HepG2 (cell line): Measurements from ENCODE around the gene INTS1. TPM values are rescaled to one million over a fixed set of nuclear protein-coding genes. Genes with fewer than 3 reads are reported as not detected.

Experiments
- ATAC-seq: fragments of 200-7000 bp; cut with Tn5 transposase; 3 replicates; pipeline ENCODE4 v1.9.1; 2020; ENCODE audit warnings: mild to moderate bottlenecking, moderate library complexity
- BruUV-seq: library from RNA; stranded (reverse); fragments of 400-500 nt; replicated peaks from 2 replicates; lab custom pipeline; 2021; lab: Mats Ljungman, UMichigan
- CTCF ChIA-PET: fragments of 300-600 bp; formaldehyde crosslinking; extraction: SDS; loops from one replicate; lab custom pipeline; 2021; ENCODE audit warnings: low total read pairs, inconsistent platforms, low intra/inter-chr PET ratio; lab: Yijun Ruan, JAX
- POLR2A ChIA-PET: fragments of 350-600 bp; sonication (Branson Sonifier 250); formaldehyde crosslinking; loops from one replicate; lab custom pipeline; 2020; ENCODE audit warnings: antibody characterized with exemption, inconsistent platforms; lab: Yijun Ruan, JAX
- DNase-seq: peaks from one replicate; pipeline ENCODE4 v3.0.0-alpha.2; 2015; ENCODE audit warnings: low spot score
- FAIRE-seq: peaks from 3 replicates; lab custom pipeline; 2011; peaks lifted over from hg19 to GRCh38; lab: Jason Lieb, UNC
- H2AFZ ChIP-seq: one replicate; pipeline ENCODE4 v1.6.1; 2011; ENCODE audit warnings: low read length, inconsistent platforms
- H3K27ac ChIP-seq: fragments of 300-600 bp; 3 replicates; pipeline ENCODE4 v1.8.0; 2011; ENCODE audit warnings: mixed run types, mild to moderate bottlenecking, mixed read lengths, low read length, inconsistent platforms; ENCODE audit not compliant: insufficient read depth; ENCODE audit errors: extremely low read length
- H3K27me3 ChIP-seq, 2 experiments: fragments of 200-600 bp in 1 of 2; 2 replicates in 1 of 2; 3 replicates in 1 of 2; pipeline versions ENCODE4 v1.6.0 to v1.8.0; 2011; ENCODE audit warnings: low read length in 2 of 2, mild to moderate bottlenecking in 2 of 2, moderate library complexity in 2 of 2, inconsistent platforms in 1 of 2; ENCODE audit not compliant: insufficient read depth in 2 of 2, control insufficient read depth in 1 of 2
- H3K36me3 ChIP-seq, 2 experiments: fragments of 200-600 bp in 1 of 2; replicated peaks in 1 of 2; 2 replicates in 1 of 2; 3 replicates in 1 of 2; pipeline versions ENCODE4 v1.5.1 to v1.8.0; 2011; ENCODE audit warnings: low read length in 2 of 2, inconsistent platforms in 1 of 2; ENCODE audit not compliant: insufficient read depth in 2 of 2, control insufficient read depth in 1 of 2
- H3K4me1 ChIP-seq: 2 replicates; pipeline ENCODE4 v1.5.1; 2012; ENCODE audit warnings: low read length, inconsistent platforms; ENCODE audit not compliant: insufficient read depth
- H3K4me2 ChIP-seq: 2 replicates; pipeline ENCODE4 v1.6.0; 2011; ENCODE audit warnings: low read depth, low read length, inconsistent platforms
- H3K4me3 ChIP-seq, 3 experiments: fragments of 200-600 bp in 1 of 3; sonication (generic), shearing (Covaris generic) in 1 of 3; replicated peaks in 1 of 3; 2 replicates each; pipeline ENCODE4 v1.5.1; 2011 to 2016; ENCODE audit warnings: low read length in 3 of 3, inconsistent platforms in 2 of 3, low read depth in 2 of 3, mild to moderate bottlenecking in 2 of 3, control low read depth in 1 of 3, mixed read lengths in 1 of 3; ENCODE audit not compliant: insufficient read depth in 1 of 3
- H3K79me2 ChIP-seq: one replicate; pipeline ENCODE4 v1.6.1; 2011; ENCODE audit warnings: low read length, inconsistent platforms; ENCODE audit not compliant: insufficient read depth
- H3K9ac ChIP-seq: 2 replicates; pipeline ENCODE4 v1.6.0; 2011; ENCODE audit warnings: mild to moderate bottlenecking, low read depth, low read length, inconsistent platforms; ENCODE audit not compliant: insufficient read depth
- H3K9me3 ChIP-seq: 2 replicates; pipeline ENCODE4 v1.5.1; 2012; ENCODE audit warnings: mild to moderate bottlenecking, low read length
- H4K20me1 ChIP-seq: 2 replicates; pipeline ENCODE4 v1.6.0; 2011; ENCODE audit warnings: inconsistent platforms, mild to moderate bottlenecking, low read length, moderate library complexity; ENCODE audit not compliant: insufficient read depth
- DZIP1 ChIP-seq: sonication (generic); formaldehyde crosslinking; IDR thresholded peaks from 2 replicates; pipeline ENCODE4 v1.5.0; 2020; ENCODE audit warnings: mild to moderate bottlenecking, missing genetic modification reagents
- FOXK1 ChIP-seq: sonication (generic); formaldehyde crosslinking; IDR thresholded peaks from 2 replicates; pipeline ENCODE4 v1.4.0; 2020; ENCODE audit warnings: low read depth, missing genetic modification reagents, borderline replicate concordance
- MED13 ChIP-seq: sonication (generic); formaldehyde crosslinking; IDR thresholded peaks from 2 replicates; pipeline ENCODE4 v1.5.0; 2020; ENCODE audit warnings: missing genetic modification reagents
- MYPOP ChIP-seq: sonication (generic); formaldehyde crosslinking; IDR thresholded peaks from 2 replicates; pipeline ENCODE4 v1.8.1; 2023; ENCODE audit warnings: mild to moderate bottlenecking, moderate library complexity, missing genetic modification reagents
- SP2 ChIP-seq: sonication (generic); formaldehyde crosslinking; IDR thresholded peaks from 2 replicates; pipeline ENCODE4 v1.5.1; 2020; ENCODE audit warnings: mild to moderate bottlenecking, missing genetic modification reagents
- SYNCRIP ChIP-seq: fragments of 200-400 bp; formaldehyde crosslinking; IDR thresholded peaks from 2 replicates; pipeline ENCODE4 v1.6.1; 2018; ENCODE audit warnings: mild to moderate bottlenecking, low read depth, low read length; ENCODE audit not compliant: insufficient read depth
- THAP8 ChIP-seq: sonication (generic); formaldehyde crosslinking; IDR thresholded peaks from 2 replicates; pipeline ENCODE4 v1.5.1; 2020; ENCODE audit warnings: missing genetic modification reagents, mild to moderate bottlenecking, borderline replicate concordance
- XRCC5 ChIP-seq: fragments of 200-400 bp; formaldehyde crosslinking; optimal IDR thresholded peaks from 2 replicates; pipeline ENCODE3; 2017; ENCODE audit warnings: mild to moderate bottlenecking, low read length
- ZBTB43 ChIP-seq: sonication (generic); formaldehyde crosslinking; conservative IDR thresholded peaks from 2 replicates; pipeline ENCODE4 v1.4.0; 2020; ENCODE audit warnings: missing genetic modification reagents
- ZNF468 ChIP-seq: sonication (generic); formaldehyde crosslinking; IDR thresholded peaks from 2 replicates; pipeline ENCODE4 v1.8.0; 2022; ENCODE audit warnings: mild to moderate bottlenecking, moderate library complexity, missing genetic modification reagents
- ZNF563 ChIP-seq: sonication (generic); formaldehyde crosslinking; IDR thresholded peaks from 2 replicates; pipeline ENCODE4 v1.8.0; 2022; ENCODE audit warnings: mild to moderate bottlenecking, moderate library complexity, missing genetic modification reagents
- ZNF770 ChIP-seq: sonication (generic); formaldehyde crosslinking; IDR thresholded peaks from 2 replicates; pipeline ENCODE4 v1.5.0; 2020; ENCODE audit warnings: mild to moderate bottlenecking, missing genetic modification reagents
- WGBS: methylation state at CpG from one replicate; pipeline ENCODE4 v1.1.6; 2017; ENCODE audit warnings: low lambda C conversion rate; 5-methylcytosine and 5-hydroxymethylcytosine counted together
- in situ Hi-C: cut with HindIII; loops from 2 replicates; pipeline ENCODE4 v1.10.0; 2017; ENCODE audit warnings: low pct_unique_long_range_greater_than_20kb; ENCODE audit not compliant: extremely low pct_ligation_motif_present
- intact Hi-C: fragments of 100-400 bp; cut with micrococcal nuclease; formaldehyde crosslinking; loops from one replicate; pipeline ENCODE4 v1.10.0; 2022; ENCODE audit not compliant: unreplicated experiment
- polyA plus RNA-seq, 8 experiments: library from polyadenylated mRNA; depleted of rRNA in 3 of 8; stranded (reverse) in 7 of 8; unstranded in 1 of 8; fragments of >200 nt; fragmentation: Illumina TruSeq in 4 of 8; extraction: Trizol in 4 of 8; gene quantifications; 2 replicates each; pipeline versions ENCODE4 v1.2.1 to v1.2.3, GENCODE V29; 2011 to 2016; ENCODE audit warnings: low read depth in 4 of 8, missing spikeins in 1 of 8, mixed read lengths in 1 of 8; ENCODE audit not compliant: insufficient read depth in 1 of 8
- total RNA-seq, 5 experiments: library from RNA; depleted of rRNA; stranded (reverse); fragments of >200 nt; fragmentation: Illumina TruSeq; extraction: Trizol; gene quantifications; 2 replicates each; pipeline ENCODE4 v1.2.3, GENCODE V29; 2016; ENCODE audit warnings: low read depth in 1 of 5

INTS1 gene
- total and polyA plus RNA-seq, 2 of the 13 experiments (the other 11 are each of a cell fraction or from before 2014, with no cell fraction given): 13.7 to 29.0 TPM

- CTCF ChIA-PET: no interaction called here
- no peak for TF ChIP-seq SYNCRIP
- TF ChIP-seq ZNF468 (CRISPR knock-in tag): no peak
- TF ChIP-seq SP2 (CRISPR knock-in tag): no peak
- no peak for TF ChIP-seq DZIP1 (CRISPR knock-in tag)
- no peak for TF ChIP-seq MED13 (CRISPR knock-in tag)
- TF ChIP-seq ZBTB43 (CRISPR knock-in tag): no peak
- TF ChIP-seq ZNF770: no peak
- TF ChIP-seq FOXK1 (CRISPR knock-in tag): no peak
- no peak for TF ChIP-seq THAP8
- no peak for TF ChIP-seq ZNF563 (CRISPR knock-in tag)
- TF ChIP-seq MYPOP (CRISPR knock-in tag): no peak
- TF ChIP-seq XRCC5: no peak
Measured at GRCh38 chr7:1421020-1421790, 83.0 kb downstream of the INTS1 start.

More at GRCh38 chr7:1421020-1421790, 83.0 kb downstream of the INTS1 start:
- Histone ChIP-seq H3K4me3 (no peak overlapping the region), H3K4me1 (peaks cover 6% of the 10 kb centered on the region; the same call in 1 of the 2 replicates), H4K20me1 (no peaks in the 10 kb centered on the region), H2AFZ (no peak overlapping the region), H3K27ac (no peak overlapping the region), H3K9me3 (no peaks in the 10 kb centered on the region), H3K27me3 (peaks cover 11 to 44% of the 10 kb centered on the region in 2 experiments; a peak in 4 of 5 replicates), H3K4me2 (no peak overlapping the region), H3K79me2 (no peaks in the 10 kb centered on the region), H3K36me3 (no peaks in the 10 kb centered on the region), H3K9ac (no peak overlapping the region)
- BruUV-seq: no TSS peak
- in situ Hi-C loops: no loop called here
- FAIRE-seq (no peak), DNase-seq (no peak), ATAC-seq (no peak)
- WGBS: 0% methylated on average over 2 of the region's 41 CpGs
- POLR2A ChIA-PET: no interaction called here
- intact Hi-C loops: no loop called here
